SK-N-SH (cell line): ENCODE results near the gene TMEM214.

Source experiments
- CHD2 ChIP-seq: fragments of 150-350 bp; IDR thresholded peaks from 2 replicates; pipeline ENCODE4 v1.6.1; 2018; ENCODE audit warnings: low read length; ENCODE audit not compliant: partially characterized antibody
- EP300 ChIP-seq, 2 experiments: IDR thresholded peaks; 2 replicates each; pipeline versions ENCODE4 v1.4.0 to v1.6.1; 2012; ENCODE audit warnings: borderline replicate concordance in 1 of 2, low read depth in 1 of 2, low read length in 1 of 2
- JUND ChIP-seq: IDR thresholded peaks from 2 replicates; pipeline ENCODE4 v1.4.0; 2012
- NRF1 ChIP-seq: IDR thresholded peaks from 2 replicates; pipeline ENCODE4 v1.6.1; 2012; ENCODE audit warnings: low read depth, mild to moderate bottlenecking, low read length
- POLR2AphosphoS5 ChIP-seq: IDR thresholded peaks from 2 replicates; pipeline ENCODE4 v1.6.1; 2012; ENCODE audit warnings: low read depth, low read length
- SIN3A ChIP-seq: IDR thresholded peaks from 2 replicates; pipeline ENCODE4 v1.6.1; 2012; ENCODE audit warnings: low read depth, mild to moderate bottlenecking, low read length, moderate library complexity, borderline replicate concordance
- TF ChIP-seq, protein P1 (sequence below): fragments of 200-600 bp; sonication (generic); IDR thresholded peaks from 2 replicates; pipeline ENCODE4 v1.6.1; 2017; ENCODE audit warnings: antibody characterized with exemption, mild to moderate bottlenecking, moderate library complexity
- TF ChIP-seq, protein P2 (sequence below): IDR thresholded peaks from 2 replicates; pipeline ENCODE4 v1.6.1; 2012; ENCODE audit warnings: mild to moderate bottlenecking, low read depth, low read length, moderate library complexity

DNA sequence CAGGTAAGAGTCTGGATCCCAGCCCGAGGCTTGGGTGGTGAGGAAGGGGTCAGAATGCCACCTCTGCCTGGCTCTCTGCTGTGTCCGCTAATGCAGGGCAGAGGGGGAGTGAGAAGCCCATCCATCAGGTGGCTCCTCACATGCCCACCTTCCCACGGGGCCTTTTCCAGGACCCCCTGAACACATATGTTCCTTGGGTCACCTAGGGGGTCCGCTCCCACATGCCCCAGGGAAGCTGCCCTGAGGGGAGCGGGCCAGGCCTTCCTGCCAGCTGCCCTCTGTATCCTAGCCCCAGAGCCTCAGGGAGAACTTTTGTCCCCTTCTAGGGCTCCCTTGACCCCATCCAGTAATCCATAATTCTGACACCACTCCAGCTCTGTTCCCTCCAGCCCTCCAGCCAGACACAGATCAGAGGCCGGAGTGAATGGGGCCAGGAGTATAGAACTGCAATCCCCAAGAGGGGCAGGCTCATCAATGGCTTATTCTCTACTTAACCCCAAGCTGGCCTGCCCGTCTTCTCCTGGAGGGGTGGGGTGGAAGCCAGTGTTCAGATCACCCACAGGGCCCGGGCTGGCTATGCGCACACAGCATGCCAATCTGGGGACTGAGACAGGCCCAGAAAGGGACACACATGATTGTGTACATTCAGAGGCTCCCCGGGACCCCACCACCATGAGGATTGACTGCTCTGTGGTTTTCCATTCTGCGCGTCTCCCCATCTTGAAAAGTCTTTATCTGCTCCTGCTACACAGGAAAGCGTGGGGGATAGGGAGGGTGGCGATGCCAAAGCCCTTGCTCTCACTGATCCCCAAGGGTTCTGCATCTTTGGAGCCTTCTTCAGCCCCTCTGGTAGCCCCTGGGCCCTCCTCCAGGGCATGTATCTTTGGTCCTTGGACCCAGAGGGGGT lies 46.7 kb downstream of the TMEM214 start:
- no peak for TF ChIP-seq EP300 (IDR thresholded peaks at IDR 0.05; ENCODE audit: borderline replicate concordance in 1 of 2, low read depth in 1 of 2, low read length in 1 of 2)
- TF ChIP-seq, protein P1, sequence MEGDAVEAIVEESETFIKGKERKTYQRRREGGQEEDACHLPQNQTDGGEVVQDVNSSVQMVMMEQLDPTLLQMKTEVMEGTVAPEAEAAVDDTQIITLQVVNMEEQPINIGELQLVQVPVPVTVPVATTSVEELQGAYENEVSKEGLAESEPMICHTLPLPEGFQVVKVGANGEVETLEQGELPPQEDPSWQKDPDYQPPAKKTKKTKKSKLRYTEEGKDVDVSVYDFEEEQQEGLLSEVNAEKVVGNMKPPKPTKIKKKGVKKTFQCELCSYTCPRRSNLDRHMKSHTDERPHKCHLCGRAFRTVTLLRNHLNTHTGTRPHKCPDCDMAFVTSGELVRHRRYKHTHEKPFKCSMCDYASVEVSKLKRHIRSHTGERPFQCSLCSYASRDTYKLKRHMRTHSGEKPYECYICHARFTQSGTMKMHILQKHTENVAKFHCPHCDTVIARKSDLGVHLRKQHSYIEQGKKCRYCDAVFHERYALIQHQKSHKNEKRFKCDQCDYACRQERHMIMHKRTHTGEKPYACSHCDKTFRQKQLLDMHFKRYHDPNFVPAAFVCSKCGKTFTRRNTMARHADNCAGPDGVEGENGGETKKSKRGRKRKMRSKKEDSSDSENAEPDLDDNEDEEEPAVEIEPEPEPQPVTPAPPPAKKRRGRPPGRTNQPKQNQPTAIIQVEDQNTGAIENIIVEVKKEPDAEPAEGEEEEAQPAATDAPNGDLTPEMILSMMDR = no peak; the same call in 1 of the 2 replicates
- TF ChIP-seq POLR2AphosphoS5 = no peak
- TF ChIP-seq, protein P2, sequence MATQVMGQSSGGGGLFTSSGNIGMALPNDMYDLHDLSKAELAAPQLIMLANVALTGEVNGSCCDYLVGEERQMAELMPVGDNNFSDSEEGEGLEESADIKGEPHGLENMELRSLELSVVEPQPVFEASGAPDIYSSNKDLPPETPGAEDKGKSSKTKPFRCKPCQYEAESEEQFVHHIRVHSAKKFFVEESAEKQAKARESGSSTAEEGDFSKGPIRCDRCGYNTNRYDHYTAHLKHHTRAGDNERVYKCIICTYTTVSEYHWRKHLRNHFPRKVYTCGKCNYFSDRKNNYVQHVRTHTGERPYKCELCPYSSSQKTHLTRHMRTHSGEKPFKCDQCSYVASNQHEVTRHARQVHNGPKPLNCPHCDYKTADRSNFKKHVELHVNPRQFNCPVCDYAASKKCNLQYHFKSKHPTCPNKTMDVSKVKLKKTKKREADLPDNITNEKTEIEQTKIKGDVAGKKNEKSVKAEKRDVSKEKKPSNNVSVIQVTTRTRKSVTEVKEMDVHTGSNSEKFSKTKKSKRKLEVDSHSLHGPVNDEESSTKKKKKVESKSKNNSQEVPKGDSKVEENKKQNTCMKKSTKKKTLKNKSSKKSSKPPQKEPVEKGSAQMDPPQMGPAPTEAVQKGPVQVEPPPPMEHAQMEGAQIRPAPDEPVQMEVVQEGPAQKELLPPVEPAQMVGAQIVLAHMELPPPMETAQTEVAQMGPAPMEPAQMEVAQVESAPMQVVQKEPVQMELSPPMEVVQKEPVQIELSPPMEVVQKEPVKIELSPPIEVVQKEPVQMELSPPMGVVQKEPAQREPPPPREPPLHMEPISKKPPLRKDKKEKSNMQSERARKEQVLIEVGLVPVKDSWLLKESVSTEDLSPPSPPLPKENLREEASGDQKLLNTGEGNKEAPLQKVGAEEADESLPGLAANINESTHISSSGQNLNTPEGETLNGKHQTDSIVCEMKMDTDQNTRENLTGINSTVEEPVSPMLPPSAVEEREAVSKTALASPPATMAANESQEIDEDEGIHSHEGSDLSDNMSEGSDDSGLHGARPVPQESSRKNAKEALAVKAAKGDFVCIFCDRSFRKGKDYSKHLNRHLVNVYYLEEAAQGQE = no peak
- peak; percentile 14 for TF ChIP-seq CHD2
- no peak for TF ChIP-seq NRF1
- no peak for TF ChIP-seq JUND
- no peak for TF ChIP-seq SIN3A
